Prostate gland (tissue), 2 donors: ENCODE results near the gene GNPTAB. TPM values are rescaled to one million over a fixed set of nuclear protein-coding genes. Genes with fewer than 3 reads are reported as not detected.
"Not testable (repeated sequence)": the region's sequence is repeated elsewhere in the genome, so short reads cannot be mapped to it uniquely, and the experiment has no call there.

Experiments used
- DNase-seq: peaks from one replicate; pipeline ENCODE4 v3.0.0-alpha.2; 2019; ENCODE audit warnings: low spot score
- H3K27ac ChIP-seq, 2 donors: fragments of 200-600 bp; sonication (generic); 2 replicates each; pipeline ENCODE4 v1.5.1; 2017 to 2019
- H3K27me3 ChIP-seq: fragments of 200-600 bp; sonication (generic); replicated peaks from 2 replicates; pipeline ENCODE4 v1.5.1; 2019; ENCODE audit not compliant: insufficient read depth
- H3K36me3 ChIP-seq, 2 donors: fragments of 200-600 bp; sonication (generic); 1 replicate in 1 of 2; 2 replicates in 1 of 2; pipeline versions ENCODE4 v1.5.1 to v1.8.1; 2017 to 2019
- H3K4me1 ChIP-seq: fragments of 200-600 bp; sonication (generic); replicated peaks from 2 replicates; pipeline ENCODE4 v1.5.1; 2019
- H3K4me3 ChIP-seq, 2 donors: fragments of 200-600 bp; sonication (generic); 2 replicates each; pipeline ENCODE4 v1.5.1; 2017 to 2019
- H3K9me3 ChIP-seq: fragments of 200-600 bp; sonication (generic); 2 replicates; pipeline ENCODE4 v1.5.1; 2017
- CTCF ChIP-seq, 4 experiments: fragments of 200-600 bp in 2 of 4; fragments of 450-650 bp in 2 of 4; sonication (generic) in 2 of 4; IDR thresholded peaks; 1 replicate in 3 of 4; 2 replicates in 1 of 4; pipeline ENCODE4 v1.5.1; 2016 to 2019; ENCODE audit warnings: antibody characterized with exemption in 4 of 4, mild to moderate bottlenecking in 2 of 4, moderate library complexity in 2 of 4
- POLR2A ChIP-seq: fragments of 450-650 bp; IDR thresholded peaks from one replicate; pipeline ENCODE4 v1.6.1; 2016; ENCODE audit warnings: antibody characterized with exemption, mild to moderate bottlenecking
- POLR2AphosphoS5 ChIP-seq: sonication (generic); formaldehyde crosslinking; IDR thresholded peaks from one replicate; pipeline ENCODE4 v1.6.1; 2017; ENCODE audit warnings: antibody characterized with exemption
- WGBS: methylation state at CpG from one replicate; pipeline ENCODE4 v1.1.5; 2018; 5-methylcytosine and 5-hydroxymethylcytosine counted together
- intact Hi-C: fragments of 100-400 bp; cut with DNase I; formaldehyde crosslinking; loops from one replicate; pipeline ENCODE4 v1.14.2; 2022
- total RNA-seq, 2 donors: library from RNA; depleted of rRNA; stranded (reverse); fragments of >200 nt; gene quantifications; one replicate each; pipeline ENCODE4 v1.1.0, GENCODE V29; 2016

The GNPTAB gene
- total RNA-seq, 2 donors from 2014 or later, result 49.9 to 52.7 TPM

- TF ChIP-seq POLR2A, result no peak
- TF ChIP-seq POLR2AphosphoS5, result no peak
- TF ChIP-seq CTCF (IDR thresholded peaks at IDR 0.05), result no peak
- intact Hi-C loops, result no loop called here
- Histone ChIP-seq H3K27ac (peak overlapping the region; percentile 80 to 93), H3K27me3 (no peaks in the 10 kb centered on the region), H3K4me1 (no peaks in the 10 kb centered on the region), H3K36me3 (no peaks in the 10 kb centered on the region), H3K4me3 (peak overlapping the region; percentile 48 to 76), H3K9me3 (no peaks in the 10 kb centered on the region)
- no peak for DNase-seq
- 40% methylated on average over 9 of the region's 9 CpGs for WGBS
Observed at GRCh38 chr12:101876322-101876860, 45.6 kb upstream of the GNPTAB start.

- Histone ChIP-seq H3K27ac (no peak overlapping the region), H3K9me3 (no peaks in the 10 kb centered on the region), H3K4me1 (no peaks in the 10 kb centered on the region), H3K36me3 (no peaks in the 10 kb centered on the region), H3K4me3 (no peak overlapping the region), H3K27me3 (no peaks in the 10 kb centered on the region)
- 97% methylated on average over 9 of the region's 9 CpGs for WGBS
- no peak for DNase-seq
- TF ChIP-seq POLR2AphosphoS5, result no peak
- TF ChIP-seq CTCF (IDR thresholded peaks at IDR 0.05), result no peak
- no peak for TF ChIP-seq POLR2A
- intact Hi-C loops, result no loop called here
Observed at GRCh38 chr12:101875162-101875561, 44.4 kb upstream of the GNPTAB start.

- Histone ChIP-seq H3K9me3 (no peaks in the 10 kb centered on the region), H3K36me3 (no peaks in the 10 kb centered on the region), H3K27me3 (no peaks in the 10 kb centered on the region), H3K4me3 (no peak overlapping the region), H3K4me1 (no peaks in the 10 kb centered on the region), H3K27ac (no peak overlapping the region)
- DNase-seq, result no peak
- intact Hi-C loops, result no loop called here
- no peak for TF ChIP-seq POLR2AphosphoS5
- WGBS, result 86% methylated on average over 1 of the region's 1 CpG
Observed at GRCh38 chr12:101870925-101871324, 40.2 kb upstream of the GNPTAB start.

- H3K36me3 ChIP-seq, H3K4me3 ChIP-seq, DNase-seq, H3K27ac ChIP-seq, H3K27me3 ChIP-seq, intact Hi-C loops, H3K4me1 ChIP-seq, H3K9me3 ChIP-seq: not testable (repeated sequence)
- 97% methylated on average over 3 of the region's 3 CpGs for WGBS
Observed at GRCh38 chr12:101867619-101868018, 36.9 kb upstream of the GNPTAB start.

GRCh38 chr12:101866615-101867373, 36.0 kb upstream of the GNPTAB start:
- intact Hi-C loops, result no loop called here
- WGBS, result 80% methylated on average over 13 of the region's 13 CpGs
- H3K4me3 ChIP-seq, result no peak overlapping the region
- DNase-seq, result no peak
- H3K36me3 ChIP-seq, result no peaks in the 10 kb centered on the region
- H3K27ac ChIP-seq, result no peak overlapping the region
- H3K4me1 ChIP-seq, result no peaks in the 10 kb centered on the region
- H3K9me3 ChIP-seq, result no peaks in the 10 kb centered on the region
- no peaks in the 10 kb centered on the region for H3K27me3 ChIP-seq
- TF ChIP-seq POLR2A (no peak), CTCF (IDR thresholded peaks at IDR 0.05) (no peak), POLR2AphosphoS5 (no peak)

- Histone ChIP-seq H3K9me3 (no peaks in the 10 kb centered on the region), H3K4me3 (no peak overlapping the region), H3K36me3 (no peaks in the 10 kb centered on the region), H3K4me1 (no peaks in the 10 kb centered on the region), H3K27me3 (no peaks in the 10 kb centered on the region), H3K27ac (no peak overlapping the region)
- DNase-seq, result no peak
- intact Hi-C loops, result no loop called here
- TF ChIP-seq CTCF (IDR thresholded peaks at IDR 0.05) (no peak), POLR2AphosphoS5 (no peak), POLR2A (no peak)
Observed at GRCh38 chr12:101863981-101864380, 33.2 kb upstream of the GNPTAB start.
